Keratinocyte (primary cell): Measurements from ENCODE around the gene SMCO4. TPM values are rescaled to one million over a fixed set of nuclear protein-coding genes. Genes with fewer than 3 reads are reported as not detected.

Experiments
- DNase-seq: peaks from one replicate; pipeline ENCODE4 v3.0.0-alpha.2; 2011; ENCODE audit warnings: low read depth, missing footprints, low spot score
- FAIRE-seq: peaks from 2 replicates; lab custom pipeline; 2011; peaks lifted over from hg19 to GRCh38; lab: Jason Lieb, UNC
- H2AFZ ChIP-seq: 2 replicates; pipeline ENCODE4 v1.6.0; 2012; ENCODE audit warnings: low read length, control low read depth, inconsistent platforms; ENCODE audit not compliant: control insufficient read depth
- H3K27ac ChIP-seq: 2 replicates; pipeline ENCODE4 v1.5.1; 2011; ENCODE audit warnings: low read length; ENCODE audit not compliant: control insufficient read depth, insufficient read depth
- H3K27me3 ChIP-seq: 3 replicates; pipeline ENCODE4 v1.6.0; 2011; ENCODE audit warnings: low read length; ENCODE audit not compliant: control insufficient read depth, insufficient read depth; ENCODE audit errors: extremely low read depth
- H3K36me3 ChIP-seq, 2 experiments: 2 replicates in 1 of 2; 3 replicates in 1 of 2; pipeline ENCODE4 v1.5.1; 2011; ENCODE audit warnings: low read length in 2 of 2, mild to moderate bottlenecking in 1 of 2; ENCODE audit not compliant: control insufficient read depth in 2 of 2, insufficient read depth in 2 of 2; ENCODE audit errors: extremely low read depth in 1 of 2
- H3K4me1 ChIP-seq: 3 replicates; pipeline ENCODE4 v1.5.1; 2011; ENCODE audit warnings: low read length; ENCODE audit not compliant: control insufficient read depth, insufficient read depth; ENCODE audit errors: extremely low read depth
- H3K4me2 ChIP-seq: 3 replicates; pipeline ENCODE4 v1.6.0; 2011; ENCODE audit warnings: low read depth, low read length; ENCODE audit not compliant: control insufficient read depth, insufficient read depth; ENCODE audit errors: extremely low read depth
- H3K4me3 ChIP-seq, 3 experiments: fragments of 200-600 bp in 1 of 3; sonication (generic) in 1 of 3; 2 replicates in 2 of 3; 3 replicates in 1 of 3; pipeline ENCODE4 v1.5.1; 2011 to 2016; ENCODE audit warnings: low read length in 3 of 3, mild to moderate bottlenecking in 3 of 3, control low read depth in 2 of 3, inconsistent platforms in 1 of 3, low read depth in 1 of 3, mixed read lengths in 1 of 3, mixed run types in 1 of 3, moderate library complexity in 1 of 3; ENCODE audit not compliant: control insufficient read depth in 2 of 3, insufficient read depth in 2 of 3; ENCODE audit errors: extremely low read depth in 1 of 3
- H3K79me2 ChIP-seq: 2 replicates; pipeline ENCODE4 v1.6.0; 2012; ENCODE audit warnings: low read length; ENCODE audit not compliant: control insufficient read depth, insufficient read depth
- H3K9ac ChIP-seq: 3 replicates; pipeline ENCODE4 v1.6.0; 2011; ENCODE audit warnings: low read length; ENCODE audit not compliant: control insufficient read depth, insufficient read depth; ENCODE audit errors: extremely low read depth
- H3K9me1 ChIP-seq: 3 replicates; pipeline ENCODE4 v1.6.0; 2011; ENCODE audit warnings: low read length; ENCODE audit not compliant: control insufficient read depth, insufficient read depth; ENCODE audit errors: extremely low read depth
- H3K9me3 ChIP-seq: 2 replicates; pipeline ENCODE4 v1.5.1; 2012; ENCODE audit warnings: low read depth, low read length; ENCODE audit not compliant: control insufficient read depth
- H4K20me1 ChIP-seq: 3 replicates; pipeline ENCODE4 v1.6.0; 2011; ENCODE audit warnings: low read length; ENCODE audit not compliant: control insufficient read depth, insufficient read depth; ENCODE audit errors: extremely low read depth
- EZH2 ChIP-seq: IDR thresholded peaks from one replicate; pipeline ENCODE4 v1.6.1; 2012; ENCODE audit warnings: inconsistent platforms, mild to moderate bottlenecking, low read length, moderate library complexity
- dilution Hi-C: fragments of 300-500 bp; cut with MboI; formaldehyde crosslinking; loops from one replicate; pipeline ENCODE4 v1.7.0; 2020; ENCODE audit warnings: low sequenced_read_pairs; ENCODE audit not compliant: extremely low pct_ligation_motif_present
- polyA plus RNA-seq, 5 experiments: library from polyadenylated mRNA; depleted of rRNA in 3 of 5; stranded (reverse) in 3 of 5; stranded (forward) in 1 of 5; unstranded in 1 of 5; fragments of >200 nt; gene quantifications; 1 replicate in 1 of 5; 2 replicates in 3 of 5; 3 replicates in 1 of 5; pipeline versions ENCODE4 v1.2.1 to v1.2.3, GENCODE V29; 2011 to 2012; ENCODE audit warnings: missing spikeins in 2 of 5, low read depth in 1 of 5, low replicate concordance in 1 of 5
- TF ChIP-seq, protein P1 (sequence below), 3 experiments: IDR thresholded peaks in 1 of 3; conservative IDR thresholded peaks in 1 of 3; optimal IDR thresholded peaks in 1 of 3; 2 replicates in 2 of 3; 3 replicates in 1 of 3; pipeline versions ENCODE3 to v1.5.1; 2011; ENCODE audit warnings: low read length in 3 of 3, mild to moderate bottlenecking in 3 of 3, moderate library complexity in 2 of 3, control low read depth in 1 of 3, inconsistent platforms in 1 of 3; ENCODE audit not compliant: insufficient read depth in 2 of 3; ENCODE audit errors: extremely low read depth in 1 of 3

Gene SMCO4
- polyA plus RNA-seq, 1 donor (not counting 4 experiments of a cell fraction or from before 2014, with no cell fraction given), result 1.5 TPM

DNA sequence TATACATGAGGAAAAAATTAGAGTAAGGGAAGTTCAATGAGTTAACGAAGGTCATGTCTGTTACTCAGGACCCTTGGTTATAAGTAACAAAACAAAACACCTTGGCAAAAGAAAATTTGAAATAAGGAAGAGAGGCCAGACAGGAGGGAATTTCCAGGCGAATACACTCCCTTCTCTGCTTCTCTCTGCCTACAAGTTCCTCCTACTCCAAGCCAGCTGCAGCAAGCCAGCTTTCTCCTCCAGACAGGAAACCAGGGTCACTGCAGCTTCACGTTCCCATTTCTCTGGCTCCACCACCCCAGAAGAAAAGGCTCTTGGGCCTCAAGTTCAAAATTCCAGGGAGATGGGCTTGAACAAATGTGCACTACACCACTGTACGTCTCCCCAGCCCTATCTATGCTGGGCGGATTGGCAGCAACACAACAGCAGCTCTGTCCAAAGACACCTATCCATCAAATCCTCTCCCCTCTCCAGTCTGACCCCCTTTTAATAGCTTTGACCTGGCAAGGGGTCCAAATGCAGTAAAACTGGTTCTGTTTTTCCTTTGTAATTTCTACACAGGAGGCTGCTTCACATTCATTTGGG, 27.7 kb downstream of the SMCO4 start:
- no peak for DNase-seq
- dilution Hi-C loops, result no loop called here
- H3K27ac ChIP-seq, result no peak overlapping the region
- no peaks in the 10 kb centered on the region for H4K20me1 ChIP-seq
- H3K36me3 ChIP-seq, result no peaks in the 10 kb centered on the region
- H2AFZ ChIP-seq, result no peak overlapping the region
- no peak overlapping the region for H3K9ac ChIP-seq
- TF ChIP-seq, protein P1, sequence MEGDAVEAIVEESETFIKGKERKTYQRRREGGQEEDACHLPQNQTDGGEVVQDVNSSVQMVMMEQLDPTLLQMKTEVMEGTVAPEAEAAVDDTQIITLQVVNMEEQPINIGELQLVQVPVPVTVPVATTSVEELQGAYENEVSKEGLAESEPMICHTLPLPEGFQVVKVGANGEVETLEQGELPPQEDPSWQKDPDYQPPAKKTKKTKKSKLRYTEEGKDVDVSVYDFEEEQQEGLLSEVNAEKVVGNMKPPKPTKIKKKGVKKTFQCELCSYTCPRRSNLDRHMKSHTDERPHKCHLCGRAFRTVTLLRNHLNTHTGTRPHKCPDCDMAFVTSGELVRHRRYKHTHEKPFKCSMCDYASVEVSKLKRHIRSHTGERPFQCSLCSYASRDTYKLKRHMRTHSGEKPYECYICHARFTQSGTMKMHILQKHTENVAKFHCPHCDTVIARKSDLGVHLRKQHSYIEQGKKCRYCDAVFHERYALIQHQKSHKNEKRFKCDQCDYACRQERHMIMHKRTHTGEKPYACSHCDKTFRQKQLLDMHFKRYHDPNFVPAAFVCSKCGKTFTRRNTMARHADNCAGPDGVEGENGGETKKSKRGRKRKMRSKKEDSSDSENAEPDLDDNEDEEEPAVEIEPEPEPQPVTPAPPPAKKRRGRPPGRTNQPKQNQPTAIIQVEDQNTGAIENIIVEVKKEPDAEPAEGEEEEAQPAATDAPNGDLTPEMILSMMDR (optimal IDR thresholded peaks at IDR 0.05 in 1 of 3, IDR thresholded peaks at IDR 0.05 in 1 of 3, conservative IDR thresholded peaks at IDR 0.05 in 1 of 3; ENCODE audit: extremely low read depth in 1 of 3, insufficient read depth in 2 of 3, low read length in 3 of 3), result no peak
- no peak for TF ChIP-seq EZH2
- no peaks in the 10 kb centered on the region for H3K9me3 ChIP-seq
- no peak overlapping the region for H3K4me2 ChIP-seq
- H3K27me3 ChIP-seq, result peaks cover 4% of the 10 kb centered on the region
- no peak for FAIRE-seq
- H3K4me1 ChIP-seq, result peaks cover 24% of the 10 kb centered on the region
- H3K4me3 ChIP-seq, result no peak overlapping the region
- no peaks in the 10 kb centered on the region for H3K79me2 ChIP-seq
- H3K9me1 ChIP-seq, result no peaks in the 10 kb centered on the region

DNA sequence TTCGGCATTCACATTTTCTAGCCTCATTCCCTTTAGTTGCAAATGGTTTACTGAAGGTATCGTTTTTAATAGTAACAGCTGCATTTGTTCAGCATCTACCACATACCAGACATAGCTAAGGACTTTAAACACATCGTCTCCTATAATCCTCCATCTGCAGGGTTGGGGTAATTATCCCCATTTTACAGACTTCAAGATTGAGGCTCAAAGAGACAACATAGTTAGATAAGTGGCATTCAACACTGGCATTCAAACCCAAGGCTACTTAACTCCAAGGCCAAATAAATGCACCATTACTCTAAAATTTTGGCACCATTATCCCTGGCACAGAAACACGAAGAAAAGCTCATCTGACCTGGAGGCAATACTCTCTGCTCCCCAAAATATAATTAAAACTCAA, 28.5 kb downstream of the SMCO4 start:
- H3K9ac ChIP-seq, result no peak overlapping the region
- DNase-seq (no peak), FAIRE-seq (no peak)
- H2AFZ ChIP-seq, result no peak overlapping the region
- no peaks in the 10 kb centered on the region for H3K9me1 ChIP-seq
- no peaks in the 10 kb centered on the region for H3K79me2 ChIP-seq
- H3K4me3 ChIP-seq, result no peak overlapping the region
- dilution Hi-C loops, result no loop called here
- H3K9me3 ChIP-seq, result no peaks in the 10 kb centered on the region
- no peak overlapping the region for H3K4me2 ChIP-seq
- no peaks in the 10 kb centered on the region for H3K36me3 ChIP-seq
- no peaks in the 10 kb centered on the region for H4K20me1 ChIP-seq
- peaks cover 24% of the 10 kb centered on the region for H3K4me1 ChIP-seq
- TF ChIP-seq EZH2, result no peak
- TF ChIP-seq, protein P1 (optimal IDR thresholded peaks at IDR 0.05 in 1 of 3, IDR thresholded peaks at IDR 0.05 in 1 of 3, conservative IDR thresholded peaks at IDR 0.05 in 1 of 3; ENCODE audit: extremely low read depth in 1 of 3, insufficient read depth in 2 of 3, low read length in 3 of 3), result no peak
- H3K27ac ChIP-seq, result no peak overlapping the region
- H3K27me3 ChIP-seq, result peaks cover 4% of the 10 kb centered on the region
